ENCODE measurements around the gene DQX1. TPM values are rescaled to one million over a fixed set of nuclear protein-coding genes. Genes with fewer than 3 reads are reported as not detected.
"Not testable (repeated sequence)": the region's sequence is repeated elsewhere in the genome, so short reads cannot be mapped to it uniquely, and the experiment has no call there.

The DQX1 gene
- total and polyA plus RNA-seq, 4 donors, result 0.05 to 1.0 (median 0.08) TPM; not detected in 1

- TF ChIP-seq ZBTB33 (IDR thresholded peaks at IDR 0.05) (no peak), SP1 (IDR thresholded peaks at IDR 0.05) (no peak), HNF4G (IDR thresholded peaks at IDR 0.05) (no peak), REST (IDR thresholded peaks at IDR 0.05) (no peak), ATF3 (IDR thresholded peaks at IDR 0.05) (no peak), FOXA2 (IDR thresholded peaks at IDR 0.05) (no peak)
- H3K9ac ChIP-seq (ENCODE audit: low read depth in 1 of 2, low read length in 2 of 2), result no peak overlapping the region
- H3K27me3 ChIP-seq (ENCODE audit: control insufficient read depth in 4 of 4, insufficient read depth in 4 of 4, low read length in 3 of 4), result no peaks in the 10 kb centered on the region
- H3K4me3 ChIP-seq (ENCODE audit: low read depth in 1 of 3, low read length in 3 of 3), result no peak overlapping the region
- H3K9me3 ChIP-seq (ENCODE audit: control insufficient read depth in 4 of 4, low read length in 3 of 4), result no peaks in the 10 kb centered on the region
- no peaks in the 10 kb centered on the region for H3K4me1 ChIP-seq (ENCODE audit: control insufficient read depth in 4 of 4, insufficient read depth in 4 of 4, low read length in 3 of 4)
- no peak overlapping the region for H3K27ac ChIP-seq (ENCODE audit: low read depth in 1 of 2, low read length in 2 of 2)
- DNase-seq (ENCODE audit: low spot score), result no peak
- H3K36me3 ChIP-seq (ENCODE audit: control insufficient read depth in 4 of 4, insufficient read depth in 3 of 4, low read depth in 1 of 4, low read length in 3 of 4), result no peaks in the 10 kb centered on the region
- WGBS, result 84% methylated on average over 7 of the region's 7 CpGs
Observed at GRCh38 chr2:74562126-74562775, 36.2 kb upstream of the DQX1 start.

- H3K36me3 ChIP-seq (ENCODE audit: control insufficient read depth in 4 of 4, insufficient read depth in 3 of 4, low read depth in 1 of 4, low read length in 3 of 4); H3K9me3 ChIP-seq (ENCODE audit: control insufficient read depth in 4 of 4, low read length in 3 of 4); H3K9ac ChIP-seq (ENCODE audit: low read depth in 1 of 2, low read length in 2 of 2); H3K4me1 ChIP-seq (ENCODE audit: control insufficient read depth in 4 of 4, insufficient read depth in 4 of 4, low read length in 3 of 4); H3K27me3 ChIP-seq (ENCODE audit: control insufficient read depth in 4 of 4, insufficient read depth in 4 of 4, low read length in 3 of 4); H3K4me3 ChIP-seq (ENCODE audit: low read depth in 1 of 3, low read length in 3 of 3); DNase-seq (ENCODE audit: low spot score); H3K27ac ChIP-seq (ENCODE audit: low read depth in 1 of 2, low read length in 2 of 2): not testable (repeated sequence)
- WGBS, result 100% methylated on average over 1 of the region's 1 CpG
Observed at GRCh38 chr2:74561022-74561421, 35.0 kb upstream of the DQX1 start.

GRCh38 chr2:74560591-74560990, 34.6 kb upstream of the DQX1 start:
- Histone ChIP-seq H3K9ac (ENCODE audit: low read depth in 1 of 2, low read length in 2 of 2) (no peak overlapping the region), H3K27ac (ENCODE audit: low read depth in 1 of 2, low read length in 2 of 2) (no peak overlapping the region), H3K4me3 (ENCODE audit: low read depth in 1 of 3, low read length in 3 of 3) (no peak overlapping the region), H3K4me1 (ENCODE audit: control insufficient read depth in 4 of 4, insufficient read depth in 4 of 4, low read length in 3 of 4) (no peaks in the 10 kb centered on the region), H3K27me3 (ENCODE audit: control insufficient read depth in 4 of 4, insufficient read depth in 4 of 4, low read length in 3 of 4) (no peaks in the 10 kb centered on the region), H3K9me3 (ENCODE audit: control insufficient read depth in 4 of 4, low read length in 3 of 4) (no peaks in the 10 kb centered on the region), H3K36me3 (ENCODE audit: control insufficient read depth in 4 of 4, insufficient read depth in 3 of 4, low read depth in 1 of 4, low read length in 3 of 4) (no peaks in the 10 kb centered on the region)
- 75% methylated on average over 6 of the region's 6 CpGs for WGBS
- no peak for DNase-seq (ENCODE audit: low spot score)
- TF ChIP-seq YY1 (IDR thresholded peaks at IDR 0.05) (no peak), RAD21 (IDR thresholded peaks at IDR 0.05) (no peak), SP1 (IDR thresholded peaks at IDR 0.05) (no peak), JUND (IDR thresholded peaks at IDR 0.05) (no peak), HNF4A (conservative IDR thresholded peaks at IDR 0.05) (no peak), ATF3 (IDR thresholded peaks at IDR 0.05) (no peak), REST (IDR thresholded peaks at IDR 0.05) (no peak), GABPA (IDR thresholded peaks at IDR 0.05 in 1 of 2, conservative IDR thresholded peaks at IDR 0.05 in 1 of 2) (no peak), CTCF (IDR thresholded peaks at IDR 0.05; ENCODE audit: low read depth, low read length, missing input control) (no peak), EGR1 (IDR thresholded peaks at IDR 0.05; ENCODE audit: low read depth in 2 of 2) (no peak), HNF4G (IDR thresholded peaks at IDR 0.05) (no peak), NR2F2 (IDR thresholded peaks at IDR 0.05) (no peak), TAF1 (conservative IDR thresholded peaks at IDR 0.05) (no peak)

All from liver (tissue), 9 donors.